AML-193 (cell line): ENCODE results near the gene SCRN3.
"Not testable (repeated sequence)": the region's sequence is repeated elsewhere in the genome, so short reads cannot be mapped to it uniquely, and the experiment has no call there.

ENCODE experiments used
- DNase-seq, 2 experiments: peaks; one replicate each; lab custom pipeline; 2025; lab: John Stamatoyannopoulos, UW

SCRN3 gene

GRCh38 chr2:174410039-174410438, 14.5 kb downstream of the SCRN3 start:
- DNase-seq: not testable (repeated sequence)

DNA sequence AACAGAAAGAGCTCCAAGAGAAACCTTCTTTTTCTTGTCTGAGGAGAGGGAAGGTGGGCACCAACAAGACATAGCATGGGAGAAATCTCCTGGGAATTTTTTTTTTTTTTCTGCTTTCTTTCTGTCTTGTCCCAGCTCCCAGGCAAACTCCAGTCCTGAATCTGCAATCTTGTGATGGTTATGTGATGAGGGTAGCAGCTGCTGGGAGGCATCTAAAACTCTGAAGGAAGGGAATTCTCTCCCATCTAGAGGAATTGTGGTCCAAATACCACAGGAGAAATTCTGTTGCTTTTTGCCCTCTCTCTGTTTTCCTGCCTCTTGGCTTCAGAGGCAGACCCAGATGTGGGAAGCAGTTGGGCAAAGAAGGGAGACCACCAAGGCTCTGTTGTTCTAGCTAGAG, 16.7 kb downstream of the SCRN3 start:
- DNase-seq: no peak

GRCh38 chr2:174428214-174428613, 32.7 kb downstream of the SCRN3 start:
- DNase-seq: no peak

- DNase-seq: no peak
These were observed 34.5 kb downstream of the SCRN3 start for GRCh38 chr2:174430066-174430465.

GRCh38 chr2:174431902-174432301, 36.4 kb downstream of the SCRN3 start:
- no peak for DNase-seq

DNA sequence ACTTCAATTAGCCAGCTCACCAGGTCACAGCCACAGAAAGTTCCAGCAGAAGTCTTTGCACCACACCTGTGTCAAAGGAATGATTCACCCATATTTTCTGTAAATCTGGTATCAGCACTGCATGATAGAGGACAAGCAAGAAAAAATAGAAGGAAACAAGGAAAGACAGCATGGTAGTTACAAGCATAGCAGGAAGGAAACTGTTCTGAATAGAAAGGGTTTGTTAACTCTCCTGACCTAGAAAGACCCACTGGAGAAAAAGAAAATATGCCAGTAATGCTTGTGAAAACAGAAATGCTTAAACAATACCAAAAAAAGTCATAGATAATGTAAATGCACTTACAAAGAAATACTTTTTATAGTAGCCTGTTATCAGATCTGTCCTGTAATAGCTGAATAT, 40.8 kb downstream of the SCRN3 start:
- no peak for DNase-seq

DNA sequence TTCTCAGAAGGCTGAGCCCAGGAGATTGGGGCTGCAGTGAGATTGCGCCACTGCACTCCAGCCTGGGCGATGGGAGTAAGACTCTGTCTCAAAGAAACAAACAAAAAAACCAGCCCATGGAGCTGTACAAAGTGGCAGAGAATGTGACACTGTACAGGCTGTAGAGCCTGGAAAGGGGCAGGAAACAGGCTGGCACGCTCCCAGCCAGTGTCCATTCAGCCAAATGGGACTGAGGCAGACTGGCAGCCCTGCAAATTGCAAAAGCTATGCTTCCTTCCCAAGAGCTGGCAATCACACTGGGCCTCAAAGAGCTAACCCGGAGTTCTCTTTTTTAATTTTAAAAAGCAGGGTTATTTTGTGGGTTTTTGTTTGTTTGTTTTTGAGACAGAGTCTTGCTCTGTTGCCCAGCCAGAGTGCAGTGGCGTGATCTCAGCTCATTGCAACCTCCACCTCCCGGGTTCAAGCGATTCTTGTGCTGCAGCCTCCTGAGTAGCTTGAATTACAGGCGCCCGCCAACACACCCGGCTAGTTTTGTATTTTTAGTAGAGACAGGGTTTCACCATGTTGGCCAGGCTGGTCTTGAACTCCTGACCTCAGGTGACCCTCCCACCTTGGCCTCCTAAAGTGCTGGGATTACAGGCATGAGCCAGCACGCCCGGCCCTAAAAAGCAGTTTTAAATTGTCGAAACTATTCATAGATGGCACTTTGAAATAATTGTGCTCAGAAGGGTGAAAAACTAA, 42.8 kb downstream of the SCRN3 start:
- DNase-seq: no peak

DNA sequence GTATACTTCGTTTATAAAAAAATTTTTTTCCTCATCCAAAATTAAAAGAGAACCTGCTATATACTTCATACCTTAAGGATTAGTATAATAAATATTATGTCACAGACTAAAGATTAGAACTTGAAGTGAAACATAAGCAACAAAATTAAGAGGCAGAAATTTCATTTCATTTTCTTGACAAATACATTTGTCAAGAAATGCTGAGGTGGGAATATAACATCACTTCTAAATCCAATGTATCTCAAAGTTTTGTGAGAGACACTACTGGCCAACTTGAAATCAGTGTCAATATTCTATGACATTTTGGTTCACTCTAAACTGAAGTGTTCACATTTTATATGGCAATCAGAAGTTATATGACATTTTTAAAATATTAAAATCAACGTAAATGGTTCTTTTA, 43.8 kb downstream of the SCRN3 start:
- no peak for DNase-seq

GRCh38 chr2:174439950-174440349, 44.4 kb downstream of the SCRN3 start:
- no peak for DNase-seq

DNA sequence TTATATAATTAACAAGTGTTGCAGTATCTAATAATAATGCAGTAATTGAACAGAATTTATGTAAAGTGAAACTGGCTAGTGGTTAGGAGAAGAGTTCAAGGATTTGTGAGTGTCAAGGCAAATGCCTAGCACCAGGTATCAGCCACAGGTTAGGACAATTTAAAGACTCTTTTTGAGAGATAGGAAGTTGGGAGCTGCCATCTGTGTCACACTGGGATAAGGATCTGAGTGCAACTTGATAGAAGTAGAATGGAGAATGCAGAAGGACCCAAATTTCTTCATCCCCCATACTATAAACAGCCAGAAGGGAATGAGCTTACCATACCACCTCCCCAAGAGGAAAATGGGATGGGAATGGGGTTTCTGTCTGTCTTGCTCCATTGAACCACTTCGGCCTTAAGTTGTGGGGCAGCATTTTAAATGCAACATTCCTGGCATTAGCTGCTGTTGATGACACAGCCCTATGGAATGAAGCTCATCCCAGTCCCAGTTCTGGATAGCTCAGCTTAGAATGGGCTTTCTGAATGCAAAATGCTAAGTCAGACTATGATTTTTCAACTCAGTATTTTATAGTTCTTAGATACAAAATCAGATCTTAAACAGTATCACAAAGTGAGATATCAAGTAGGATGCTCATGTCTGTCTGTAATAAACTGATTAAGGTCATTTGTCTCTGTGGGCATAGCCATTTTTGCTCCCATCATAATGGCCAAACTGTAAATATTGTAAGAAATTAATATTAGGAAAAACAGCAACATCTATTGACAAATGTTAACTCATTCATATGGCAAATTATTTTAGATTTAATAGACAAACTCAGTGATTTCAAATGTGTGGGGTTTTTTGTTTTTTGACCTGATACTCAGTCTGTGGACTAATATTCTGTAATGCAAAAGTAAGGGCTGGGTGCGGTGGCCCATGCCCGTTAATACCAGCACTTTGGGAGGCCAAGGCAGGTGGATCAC, 47.3 kb downstream of the SCRN3 start:
- DNase-seq: no peak

GRCh38 chr2:174444761-174445160, 49.2 kb downstream of the SCRN3 start:
- no peak for DNase-seq

DNA sequence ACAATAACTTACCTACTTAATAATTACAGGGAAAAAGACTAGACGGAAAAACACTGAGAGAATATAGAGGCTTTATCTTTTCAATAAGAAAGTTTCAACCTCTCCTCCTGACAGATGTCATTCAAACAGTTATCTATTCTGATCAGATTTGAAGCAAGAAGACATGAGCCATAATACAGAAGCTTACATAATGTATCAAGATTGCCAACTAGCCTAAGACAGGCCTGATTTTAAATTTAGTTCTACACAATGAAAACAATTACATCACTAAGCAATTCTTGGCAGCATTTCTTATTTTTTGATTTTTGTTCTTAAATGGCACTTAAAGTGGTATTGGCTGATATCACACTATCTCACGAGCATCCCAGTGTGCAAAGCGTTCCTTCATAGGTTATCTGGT, 49.7 kb downstream of the SCRN3 start:
- DNase-seq: no peak

DNA sequence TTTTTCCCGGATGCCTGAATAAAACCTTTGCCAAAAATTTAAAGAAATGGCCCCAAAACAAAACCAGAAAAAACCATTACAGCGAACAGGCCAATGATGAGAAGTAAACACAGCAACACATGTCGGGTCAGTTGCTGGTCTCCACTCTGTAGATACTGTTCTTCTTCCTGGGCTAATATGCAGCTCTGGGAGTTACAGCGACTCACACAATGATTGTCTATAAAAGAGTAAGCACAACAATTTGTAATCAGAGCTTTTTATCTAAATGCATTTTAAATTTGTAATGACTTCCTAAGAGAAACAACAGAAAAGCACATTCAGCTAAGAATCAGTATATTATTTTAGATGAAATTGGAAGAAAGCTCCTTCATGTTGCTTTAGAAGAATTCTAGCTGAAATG, 51.0 kb downstream of the SCRN3 start:
- no peak for DNase-seq

DNA sequence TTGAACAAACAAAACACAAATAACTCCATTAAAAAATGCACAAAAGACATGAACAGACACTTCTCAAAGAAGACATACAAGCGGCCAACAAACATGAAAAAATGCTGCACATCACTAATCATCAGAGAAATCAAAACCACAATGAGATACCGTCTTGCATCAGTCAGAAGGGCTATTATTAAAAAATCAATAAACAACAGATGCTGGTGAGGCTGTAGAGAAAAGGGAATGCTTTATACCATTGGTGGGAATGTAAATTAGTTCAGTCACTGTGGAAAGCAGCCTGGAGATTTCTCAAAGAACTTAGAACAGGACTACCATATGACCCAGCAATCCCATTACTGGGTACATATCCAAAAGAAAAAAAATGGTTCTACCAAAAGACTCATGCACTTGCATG, 53.5 kb downstream of the SCRN3 start:
- no peak for DNase-seq

DNA sequence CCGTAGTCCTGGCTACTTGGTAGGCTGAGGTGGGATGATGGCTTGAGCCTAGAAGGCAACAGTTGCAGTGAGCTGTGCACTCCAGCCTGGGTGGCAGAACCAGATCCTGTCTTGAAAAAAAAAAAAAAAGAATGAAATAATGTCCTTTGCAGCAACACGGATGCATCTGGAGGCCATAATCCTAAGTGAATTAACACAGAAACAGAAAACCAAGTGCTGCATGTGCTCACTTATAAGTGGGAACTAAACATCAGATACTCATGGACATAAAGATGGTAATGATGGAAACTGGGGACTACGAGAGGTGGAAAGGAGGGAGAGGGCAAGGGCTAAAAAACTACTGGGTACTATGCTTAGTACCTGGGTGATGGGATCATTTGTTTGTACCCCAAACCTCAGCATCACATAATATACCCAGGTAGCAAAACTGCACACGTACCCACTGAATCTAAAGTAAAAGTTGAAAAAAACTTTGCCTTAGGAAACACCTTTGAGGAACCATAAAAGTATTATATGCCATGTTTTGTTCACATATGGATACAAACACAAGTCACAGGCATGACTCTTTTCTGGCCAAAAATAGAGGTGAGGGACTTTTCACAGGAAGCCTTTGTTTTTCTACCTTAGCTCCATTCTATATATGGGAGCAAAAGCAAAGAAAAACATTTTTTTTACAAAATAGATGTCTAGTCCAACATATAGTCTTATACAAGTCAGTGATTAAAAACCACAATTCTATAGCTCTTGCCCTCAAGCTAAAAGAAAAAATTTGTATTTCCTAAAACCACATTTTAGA, 54.7 kb downstream of the SCRN3 start:
- no peak for DNase-seq

DNA sequence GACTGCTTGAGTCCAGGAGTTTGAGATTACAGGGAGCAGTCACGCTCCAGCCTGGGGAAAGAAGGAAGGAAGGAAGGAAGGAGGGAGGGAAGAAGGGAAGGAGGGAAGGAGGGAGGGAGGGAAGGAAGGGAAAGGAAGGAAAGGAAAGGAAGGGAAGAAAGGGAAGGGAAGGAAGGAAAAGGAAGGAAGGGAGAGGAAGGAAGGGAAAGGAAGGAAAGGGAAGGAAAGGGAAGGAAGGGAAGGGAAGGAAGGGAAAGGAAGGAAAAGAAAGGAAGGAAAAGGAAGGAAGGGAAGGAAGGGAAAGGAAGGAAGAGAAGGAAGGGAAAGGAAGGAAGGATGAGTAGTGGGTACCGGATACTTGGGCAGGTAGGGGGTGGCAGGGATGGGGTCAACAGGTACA, 59.0 kb downstream of the SCRN3 start:
- DNase-seq: no peak

GRCh38 chr2:174461221-174461620, 65.7 kb downstream of the SCRN3 start:
- no peak for DNase-seq

DNA sequence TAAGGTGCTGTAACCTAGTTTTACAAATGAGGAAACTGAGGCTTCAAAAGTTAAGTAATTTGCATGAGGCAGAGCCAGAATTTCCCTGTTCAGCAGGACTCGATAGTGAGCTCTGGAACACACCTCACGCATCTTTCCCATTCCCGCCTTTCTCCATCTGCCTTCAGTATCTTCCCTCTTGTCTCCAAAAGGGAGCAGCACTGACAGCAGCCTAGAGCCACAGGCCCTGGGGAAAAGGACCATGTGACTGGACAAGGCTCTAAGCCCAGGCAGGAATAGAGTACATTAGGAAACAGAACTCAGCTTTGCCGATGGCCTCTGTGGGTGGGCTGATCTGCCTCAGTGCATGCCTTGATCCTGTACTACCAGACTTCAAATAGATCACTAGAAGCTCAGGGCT, 69.8 kb downstream of the SCRN3 start:
- DNase-seq: no peak

DNA sequence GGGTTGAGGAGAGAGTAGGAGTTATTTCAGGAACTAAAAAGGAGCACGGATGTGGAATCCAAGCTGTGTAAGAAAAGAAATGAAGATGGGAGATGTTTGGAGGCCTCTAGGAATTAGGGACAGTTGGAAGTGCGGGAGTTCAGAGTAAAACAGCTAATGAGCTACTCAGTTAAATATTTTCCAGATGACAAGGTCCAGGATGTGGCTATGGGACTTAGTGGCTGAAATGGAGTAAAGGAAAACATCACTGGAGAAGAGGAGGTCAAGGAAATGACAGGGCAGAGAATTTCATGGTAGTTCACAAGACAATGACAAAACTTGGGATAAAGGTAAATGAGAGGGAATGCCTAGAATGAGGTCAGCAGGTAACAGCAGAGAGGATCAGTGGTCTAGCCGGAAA, 78.3 kb downstream of the SCRN3 start:
- DNase-seq: no peak

DNA sequence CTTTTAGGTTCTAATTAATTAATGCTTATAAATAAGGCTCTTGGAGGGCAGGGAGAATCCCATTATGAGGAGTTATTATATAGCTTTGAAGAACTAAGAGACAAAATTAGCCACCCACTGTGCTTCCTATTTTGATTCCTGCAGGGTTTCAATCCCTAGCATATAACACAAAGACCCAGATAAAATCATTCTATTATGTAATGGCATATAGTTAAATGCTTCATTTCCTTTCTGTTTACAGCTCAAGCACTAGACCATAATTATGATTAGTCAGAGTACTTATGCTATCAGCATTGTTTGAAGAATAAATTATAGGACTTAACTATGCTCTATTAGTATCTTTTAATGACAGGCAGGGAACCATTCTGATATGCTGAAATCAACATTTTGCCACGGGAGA, 82.2 kb downstream of the SCRN3 start:
- DNase-seq: no peak
